Measurements from ENCODE around the gene DGUOK.
"Not testable (repeated sequence)": the region's sequence is repeated elsewhere in the genome, so short reads cannot be mapped to it uniquely, and the experiment has no call there.

DGUOK gene

GRCh38 chr2:73922681-73923080 lies 4.0 kb upstream of the DGUOK start:
- DNase-seq: no peak

DNA sequence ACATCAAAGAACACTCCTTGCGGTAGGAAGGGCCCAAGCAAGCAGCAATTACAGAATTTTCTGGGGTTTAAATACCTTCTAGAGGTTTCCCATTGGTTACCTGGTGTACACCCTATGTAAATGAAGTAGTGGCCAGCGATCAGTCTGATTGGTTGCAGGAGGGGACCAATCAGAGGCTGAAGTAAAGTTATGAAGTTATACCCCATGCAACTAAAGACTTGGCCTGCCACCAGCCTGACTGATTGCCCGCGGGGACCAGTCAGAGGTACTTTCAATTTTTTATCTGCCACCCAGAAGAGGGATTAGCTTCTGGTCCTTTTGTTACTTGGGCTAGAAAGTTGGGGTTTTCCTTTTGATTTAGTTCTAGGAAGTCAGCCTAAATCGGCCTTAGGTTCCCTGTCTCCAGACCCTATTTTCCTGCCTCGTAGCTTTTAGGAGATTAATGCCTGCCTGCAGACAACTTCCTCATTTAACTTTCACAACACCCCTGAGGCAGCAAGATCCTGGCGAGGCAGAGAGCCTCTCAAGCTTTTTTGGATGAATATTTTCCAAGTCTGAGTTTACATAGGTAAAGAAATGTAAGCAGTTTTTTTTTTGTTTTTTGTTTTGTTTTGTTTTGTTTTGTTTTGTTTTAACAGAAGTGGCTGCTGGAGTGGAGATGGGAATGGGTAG lies 1.5 kb upstream of the DGUOK start:
- no peak for DNase-seq

DNA sequence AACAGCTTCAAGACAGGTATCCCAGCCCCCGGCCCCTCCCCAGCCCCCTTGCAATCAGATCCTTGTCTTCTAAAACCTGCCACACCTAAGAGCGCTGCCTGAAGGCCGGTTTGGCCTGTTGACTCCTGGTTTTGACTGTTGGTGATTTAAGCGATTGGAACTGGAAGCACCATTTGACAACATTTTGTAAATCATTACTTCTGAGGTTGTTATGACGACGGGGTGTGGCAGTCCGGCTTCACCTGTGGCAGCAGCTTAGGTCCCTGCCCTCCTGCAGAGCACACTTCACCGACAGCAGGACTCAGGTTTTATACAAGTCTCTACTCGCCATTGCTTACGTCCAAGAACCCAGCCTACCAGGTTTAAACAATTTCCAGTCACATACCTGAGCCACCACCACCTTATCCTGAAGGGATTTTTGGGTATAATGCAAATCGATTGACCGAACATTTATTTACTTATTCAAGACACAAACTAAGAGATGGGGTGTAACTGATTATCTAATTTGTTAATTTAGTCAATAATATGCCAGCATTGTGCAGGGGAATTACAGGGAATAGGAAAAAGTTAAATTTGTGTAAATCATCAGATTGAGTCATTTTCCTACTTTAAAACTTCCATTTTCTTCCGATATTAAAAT lies 707 bp upstream of the DGUOK start:
- peak; percentile 7 for DNase-seq

- DNase-seq: no peak
Observed at GRCh38 chr2:73927344-73927743, 664 bp downstream of the DGUOK start.

DNA sequence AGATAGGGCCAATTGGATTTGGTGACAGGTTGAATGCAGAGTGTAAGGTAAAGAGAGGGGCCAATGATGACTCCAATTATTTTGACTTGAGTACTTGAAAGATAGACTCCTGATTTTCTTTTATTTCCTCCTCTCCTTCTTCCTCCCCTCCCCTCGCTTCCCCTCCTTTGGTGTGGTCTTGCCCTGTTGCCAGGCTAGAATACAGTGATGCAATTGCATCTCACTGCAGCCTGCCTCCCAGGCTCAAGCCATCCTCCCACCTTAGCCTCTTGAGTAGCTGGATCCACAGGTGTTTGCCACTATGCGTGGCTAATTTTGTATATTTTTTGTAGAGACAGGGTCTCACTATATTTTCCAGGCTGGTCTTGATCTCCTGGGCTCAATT lies 2.3 kb downstream of the DGUOK start:
- DNase-seq: no peak

DNA sequence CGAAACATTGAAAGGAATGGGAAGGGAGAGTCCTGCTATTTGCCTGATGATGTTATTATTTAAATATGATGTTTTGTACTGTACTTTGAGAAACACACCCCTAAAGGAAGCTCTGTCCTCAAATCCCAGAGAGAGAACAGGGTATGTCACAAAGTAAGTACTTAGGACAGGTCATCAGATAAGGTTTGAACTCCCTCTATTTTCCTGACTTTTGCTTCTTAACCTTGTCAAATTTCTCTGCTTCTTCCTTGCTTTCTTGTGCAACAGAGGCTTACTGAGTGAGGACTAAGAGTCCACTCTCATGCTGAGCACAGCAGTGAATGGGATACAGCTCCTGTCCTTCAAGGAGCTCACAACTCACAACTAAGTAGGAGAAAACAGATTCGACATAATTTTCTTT lies 3.7 kb downstream of the DGUOK start:
- DNase-seq: no peak

- DNase-seq: no peak
Observed at GRCh38 chr2:73931531-73932500, 5.1 kb downstream of the DGUOK start.

DNA sequence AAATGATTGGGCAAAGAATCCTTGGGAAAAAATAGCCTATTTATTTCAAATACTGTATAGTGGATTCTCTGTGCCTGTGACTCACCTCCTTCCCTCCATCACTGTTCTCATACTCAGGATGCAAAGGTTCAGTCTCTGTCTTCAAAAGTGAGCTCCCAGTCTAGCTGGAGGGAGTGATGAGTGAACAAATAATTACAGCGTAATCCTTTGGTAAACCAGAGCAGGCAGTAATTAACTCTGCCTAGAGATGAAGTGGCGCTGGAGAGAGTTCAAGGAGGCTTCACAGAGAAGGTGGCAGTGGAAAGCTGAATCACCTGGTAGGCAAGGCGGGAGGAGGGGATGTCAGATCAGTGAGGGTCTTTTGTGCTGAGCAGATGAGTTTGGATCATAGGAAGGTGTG lies 6.5 kb downstream of the DGUOK start:
- DNase-seq: peak; percentile 60

- no peak for DNase-seq
Observed at GRCh38 chr2:73935641-73936040, 9.0 kb downstream of the DGUOK start.

- no peak for DNase-seq
Observed at GRCh38 chr2:73937103-73937885, 10.6 kb downstream of the DGUOK start.

DNA sequence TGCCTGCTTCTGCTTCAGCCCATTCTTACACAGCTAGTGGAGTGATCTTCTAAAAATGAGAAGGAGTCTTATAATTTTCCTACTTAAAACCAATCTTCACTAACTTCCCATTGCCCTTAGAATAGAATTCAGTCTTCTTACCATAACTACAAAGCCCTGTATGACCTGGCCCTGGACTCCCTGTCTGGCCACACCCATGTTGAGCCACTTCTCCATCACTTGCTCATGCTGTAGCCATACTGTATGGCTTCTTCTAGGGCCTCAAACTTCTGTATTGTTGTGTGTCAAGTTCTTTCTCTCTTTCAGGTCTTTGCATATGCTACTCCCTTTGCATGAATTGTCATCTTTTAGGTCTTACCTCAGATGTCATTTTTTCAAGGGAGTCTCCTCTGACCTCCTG lies 11.2 kb downstream of the DGUOK start:
- no peak for DNase-seq

- DNase-seq: no peak
Observed at GRCh38 chr2:73938718-73939352, 12.2 kb downstream of the DGUOK start.

DNA sequence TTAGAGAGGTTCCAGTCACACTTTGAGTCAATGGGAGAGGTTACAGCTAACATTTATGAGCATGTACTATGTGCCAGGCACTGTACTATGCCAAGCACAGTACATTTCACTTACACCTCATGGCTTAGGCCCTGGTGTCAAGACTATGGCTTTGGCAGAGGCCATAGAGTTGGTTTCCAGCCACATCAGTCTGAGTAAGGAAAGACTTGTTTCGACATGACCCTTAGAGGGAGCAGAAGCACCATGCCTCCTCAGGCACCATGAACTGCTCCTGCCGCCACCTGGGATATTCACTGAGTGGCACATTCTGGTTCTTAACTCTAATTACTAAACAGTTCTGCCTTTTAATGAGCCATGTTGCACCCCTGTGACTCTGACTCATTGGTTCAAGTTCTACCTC lies 12.7 kb downstream of the DGUOK start:
- DNase-seq: no peak

DNA sequence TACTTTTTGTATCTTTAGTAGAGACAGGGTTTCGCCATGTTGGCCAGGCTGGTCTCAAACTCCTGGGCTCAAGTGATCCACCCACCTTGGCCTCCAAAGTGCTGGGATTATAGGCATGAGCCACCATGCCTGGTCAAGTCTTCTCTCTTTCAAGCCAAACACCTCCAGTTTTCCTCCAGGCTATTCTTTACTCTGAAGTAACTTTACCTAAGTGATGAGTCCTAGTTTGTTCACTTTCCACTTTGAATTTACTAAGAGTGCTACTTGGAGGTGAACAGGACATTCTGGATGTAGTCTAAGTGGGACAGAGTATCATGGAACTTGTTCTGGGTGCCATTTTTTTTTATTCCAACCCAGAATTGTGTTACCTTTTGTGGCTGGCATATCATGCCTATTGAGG lies 13.4 kb downstream of the DGUOK start:
- DNase-seq: not testable (repeated sequence)

DNA sequence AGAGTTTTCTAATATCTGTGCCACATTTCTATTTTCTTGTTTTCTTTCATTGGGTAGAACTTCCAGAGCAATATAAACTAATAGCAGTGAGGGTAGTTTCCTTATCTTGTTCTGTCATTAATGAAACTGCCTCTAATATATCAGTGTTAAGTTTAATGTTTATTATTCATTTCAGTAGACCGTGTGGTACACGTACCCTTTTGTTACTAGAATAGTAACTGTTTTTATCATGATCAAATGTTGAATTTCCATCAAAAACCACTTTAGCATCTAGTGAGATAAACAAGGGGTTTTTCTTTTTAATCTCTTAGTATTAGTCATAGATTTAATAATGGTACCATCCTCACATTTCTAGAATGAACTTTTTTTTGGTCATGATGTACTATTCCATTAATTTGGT lies 16.0 kb downstream of the DGUOK start:
- no peak for DNase-seq

DNA sequence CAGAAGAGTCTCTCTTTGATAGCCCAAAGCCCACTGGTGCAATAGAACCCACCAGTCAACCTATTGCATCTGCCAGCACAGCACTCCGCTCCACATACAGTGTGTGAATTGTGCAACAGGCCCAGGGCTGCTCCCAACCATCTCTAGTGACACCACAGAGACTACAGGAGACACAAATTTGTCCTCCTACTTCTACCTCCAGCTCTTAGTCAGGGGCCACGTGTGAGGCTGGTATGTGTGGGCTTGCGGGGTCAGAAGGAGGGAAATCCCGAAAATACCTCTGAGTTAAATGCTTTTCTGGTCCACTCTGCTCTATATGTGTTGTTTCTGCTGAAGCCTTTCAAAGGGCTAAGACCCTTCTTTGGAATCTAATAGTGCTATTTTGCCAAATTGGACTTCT lies 18.0 kb downstream of the DGUOK start:
- no peak for DNase-seq

GRCh38 chr2:73946215-73946614 lies 19.5 kb downstream of the DGUOK start:
- DNase-seq: no peak

DNA sequence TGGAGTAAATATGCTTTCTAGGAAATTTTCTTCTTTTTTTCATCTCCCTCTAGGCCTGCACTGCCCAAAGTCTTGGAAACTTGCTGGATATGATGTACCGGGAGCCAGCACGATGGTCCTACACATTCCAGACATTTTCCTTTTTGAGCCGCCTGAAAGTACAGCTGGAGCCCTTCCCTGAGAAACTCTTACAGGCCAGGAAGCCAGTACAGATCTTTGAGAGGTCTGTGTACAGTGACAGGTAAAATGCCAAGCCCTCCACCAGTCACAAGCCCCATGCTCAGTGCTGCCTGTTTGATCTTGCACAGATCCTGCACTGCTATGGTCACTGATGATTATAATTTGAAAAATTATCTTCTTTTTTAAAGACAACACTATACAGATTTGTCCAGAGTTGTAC lies 20.0 kb downstream of the DGUOK start:
- DNase-seq: no peak

DNA sequence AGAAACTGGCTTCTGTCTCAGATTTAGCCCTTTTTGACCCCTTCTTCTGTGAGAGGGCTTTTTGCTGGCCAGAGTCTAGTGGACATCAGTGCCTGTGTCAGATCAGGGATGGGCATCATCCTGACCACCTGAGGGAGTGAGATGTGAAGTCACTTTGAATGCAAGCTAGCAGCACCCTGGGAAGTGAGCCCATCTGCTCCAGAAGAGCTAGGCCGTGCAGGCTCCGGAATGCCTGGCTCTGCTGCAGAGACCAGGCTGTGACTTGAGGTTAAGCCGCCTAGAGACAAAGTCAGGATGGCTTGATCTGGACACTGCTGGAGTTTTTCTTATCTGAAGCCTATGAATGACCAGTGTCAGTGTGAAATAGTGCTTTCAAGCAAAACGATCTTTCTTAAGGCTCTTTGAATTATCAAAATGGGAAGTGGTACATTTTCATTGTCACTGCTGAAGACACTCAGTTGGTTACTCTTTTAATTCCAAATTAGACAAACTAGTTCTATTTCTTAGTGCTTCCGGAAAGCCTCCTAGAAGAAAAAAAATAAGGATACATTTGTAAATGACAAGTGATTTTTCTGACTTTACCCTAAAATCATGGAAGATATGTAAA lies 20.8 kb downstream of the DGUOK start:
- no peak for DNase-seq

- DNase-seq: no peak
Observed at GRCh38 chr2:73949802-73950201, 23.1 kb downstream of the DGUOK start.

DNA sequence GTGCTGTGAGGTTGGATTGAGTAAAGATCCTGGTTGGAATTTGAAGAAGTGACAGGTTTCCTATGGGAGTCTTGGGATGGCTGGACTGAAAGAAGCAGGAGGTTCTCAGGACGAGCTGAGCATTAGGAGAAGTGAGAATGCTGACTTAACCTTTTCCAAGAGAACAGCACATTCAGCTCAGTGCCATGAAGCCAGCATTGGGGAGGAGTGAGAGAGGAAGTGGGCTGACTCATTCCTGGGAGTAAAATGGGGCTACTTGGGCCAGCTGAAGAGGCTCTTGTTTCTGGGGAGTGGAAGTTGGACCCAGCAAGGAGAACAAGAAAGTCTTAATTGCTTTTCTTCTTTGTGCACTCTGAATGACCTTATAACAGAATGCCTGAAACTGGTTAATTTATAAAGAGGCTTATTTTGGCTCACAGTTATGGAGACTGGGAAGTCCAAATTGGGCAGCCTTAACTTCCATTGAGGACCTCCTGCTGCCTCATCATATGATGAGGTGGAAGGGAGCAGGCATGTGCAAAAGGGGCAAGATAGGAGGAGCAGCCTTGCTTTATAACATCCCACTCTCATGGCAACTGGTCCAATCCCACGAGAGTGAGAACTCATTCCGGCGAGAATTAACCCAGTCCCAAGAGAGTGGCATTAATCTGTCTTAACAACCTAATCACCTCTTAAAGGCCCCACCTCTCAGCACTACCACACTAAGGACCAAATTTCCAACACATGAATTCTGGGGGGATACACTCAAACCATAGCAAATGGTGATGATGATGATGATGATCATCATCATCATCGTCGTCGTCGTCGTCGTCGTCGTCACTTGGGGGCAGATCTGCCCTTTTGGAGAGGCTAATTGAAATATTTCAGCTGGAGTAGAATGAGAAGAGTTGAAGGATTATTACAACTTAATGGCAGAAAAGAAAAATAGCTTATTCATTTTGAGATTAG lies 26.1 kb downstream of the DGUOK start:
- DNase-seq: no peak

Measured in COR-L47 (cell line).